H1 (cell line): ENCODE results near the gene AOPEP.

Experiments
- ATF2 ChIP-seq: IDR thresholded peaks from 2 replicates; pipeline ENCODE4 v1.6.1; 2012; ENCODE audit warnings: low read length, inconsistent platforms
- BACH1 ChIP-seq: IDR thresholded peaks from 2 replicates; pipeline ENCODE4 v1.6.1; 2012; ENCODE audit warnings: low read length, improper control_type of control experiment
- CHD1 ChIP-seq: IDR thresholded peaks from 2 replicates; pipeline ENCODE4 v1.6.1; 2012; ENCODE audit warnings: low read depth, low read length, improper control_type of control experiment
- CHD2 ChIP-seq: IDR thresholded peaks from 2 replicates; pipeline ENCODE4 v1.6.1; 2012; ENCODE audit warnings: low read length, improper control_type of control experiment
- CTCF ChIP-seq, 3 experiments: IDR thresholded peaks; 1 replicate in 2 of 3; 2 replicates in 1 of 3; pipeline versions ENCODE4 v1.5.1 to v1.6.1; 2011; ENCODE audit warnings: low read length in 3 of 3, mild to moderate bottlenecking in 3 of 3, inconsistent platforms in 2 of 3, low read depth in 1 of 3, moderate library complexity in 1 of 3; ENCODE audit not compliant: insufficient read depth in 1 of 3; ENCODE audit errors: control extremely low read depth in 1 of 3
- EGR1 ChIP-seq: IDR thresholded peaks from 2 replicates; pipeline ENCODE4 v1.6.1; 2011; ENCODE audit warnings: low read depth, low read length, borderline replicate concordance
- GTF2F1 ChIP-seq: IDR thresholded peaks from 2 replicates; pipeline ENCODE4 v1.6.1; 2012; ENCODE audit warnings: low read depth, low read length, improper control_type of control experiment, borderline replicate concordance
- HDAC6 ChIP-seq: IDR thresholded peaks from one replicate; pipeline ENCODE4 v1.7.1; 2012; ENCODE audit warnings: low read depth, mild to moderate bottlenecking, inconsistent platforms, low read length, moderate library complexity
- SIN3A ChIP-seq, 2 experiments: IDR thresholded peaks in 1 of 2; conservative IDR thresholded peaks in 1 of 2; 2 replicates each; pipeline ENCODE4 v1.6.1; 2011 to 2012; ENCODE audit warnings: low read length in 2 of 2, improper control_type of control experiment in 1 of 2, low read depth in 1 of 2, mild to moderate bottlenecking in 1 of 2
- TCF12 ChIP-seq: IDR thresholded peaks from 2 replicates; pipeline ENCODE4 v1.6.1; 2011; ENCODE audit warnings: low read depth, mild to moderate bottlenecking, low read length
- TEAD4 ChIP-seq: IDR thresholded peaks from 2 replicates; pipeline ENCODE4 v1.6.1; 2012; ENCODE audit warnings: low read depth, low read length, inconsistent platforms, mixed read lengths
- YY1 ChIP-seq: IDR thresholded peaks from 2 replicates; pipeline ENCODE4 v1.6.1; 2011; ENCODE audit warnings: low read depth, mild to moderate bottlenecking, low read length

- no peak for TF ChIP-seq YY1
- no peak for TF ChIP-seq CTCF (IDR thresholded peaks at IDR 0.05; ENCODE audit: control extremely low read depth in 1 of 3, insufficient read depth in 1 of 3, low read depth in 1 of 3, low read length in 3 of 3)
- no peak for TF ChIP-seq HDAC6
- no peak for TF ChIP-seq SIN3A (conservative IDR thresholded peaks at IDR 0.05 in 1 of 2, IDR thresholded peaks at IDR 0.05 in 1 of 2; ENCODE audit: low read depth in 1 of 2, low read length in 2 of 2)
- TF ChIP-seq GTF2F1: no peak
- TF ChIP-seq TEAD4: no peak
- no peak for TF ChIP-seq CHD1
- TF ChIP-seq CHD2: no peak
- no peak for TF ChIP-seq TCF12
- TF ChIP-seq ATF2: no peak
- TF ChIP-seq EGR1: no peak
- no peak for TF ChIP-seq BACH1
Observed at GRCh38 chr9:95089257-95090022, 362.9 kb downstream of the AOPEP start.
